Naive thymus-derived CD4-positive, alpha-beta T cell (primary cell): ENCODE measurements around the gene KAZN. TPM values are rescaled to one million over a fixed set of nuclear protein-coding genes. Genes with fewer than 3 reads are reported as not detected.
A peak's percentile ranks its signal among the peaks of the same experiment; 100 is the strongest.

Source experiments
- ATAC-seq: fragments of 150-1000 bp; cut with Tn5 transposase; 2 replicates; pipeline ENCODE4 v1.10.0; 2021; ENCODE audit warnings: mild to moderate bottlenecking, moderate library complexity
- CTCF ChIA-PET: fragments of 350-600 bp; sonication (Branson Sonifier 250); formaldehyde crosslinking; loops from one replicate; lab custom pipeline; 2021; ENCODE audit warnings: antibody characterized with exemption; lab: Charles Lee
- POLR2A ChIA-PET: fragments of 350-600 bp; sonication (Branson Sonifier 250); formaldehyde crosslinking; loops from one replicate; lab custom pipeline; 2021; ENCODE audit warnings: antibody characterized with exemption, inconsistent platforms; lab: Charles Lee
- DNase-seq, 9 donors: peaks; one replicate each; pipeline versions ENCODE4 v3.0.0 to v3.0.0-alpha.2; 2020 to 2022; ENCODE audit warnings: mixed read lengths in 1 of 9
- H3K27ac ChIP-seq: one replicate; pipeline ENCODE4 v1.7.0; 2013; ENCODE audit warnings: mild to moderate bottlenecking, low read depth, low read length, moderate library complexity
- H3K27me3 ChIP-seq, 2 donors: one replicate each; pipeline ENCODE4 v1.7.0; 2013; ENCODE audit warnings: low read length in 2 of 2, mild to moderate bottlenecking in 2 of 2, moderate library complexity in 2 of 2; ENCODE audit not compliant: control insufficient read depth in 2 of 2, insufficient read depth in 2 of 2
- H3K36me3 ChIP-seq, 3 experiments: 1 replicate in 2 of 3; 2 replicates in 1 of 3; pipeline ENCODE4 v1.7.0; 2013; ENCODE audit warnings: low read length in 3 of 3, mild to moderate bottlenecking in 3 of 3, moderate library complexity in 1 of 3; ENCODE audit not compliant: insufficient read depth in 3 of 3, control insufficient read depth in 2 of 3
- H3K4me1 ChIP-seq, 2 donors: one replicate each; pipeline ENCODE4 v1.7.0; 2013; ENCODE audit warnings: low read length in 2 of 2, mild to moderate bottlenecking in 2 of 2, moderate library complexity in 1 of 2; ENCODE audit not compliant: control insufficient read depth in 2 of 2, insufficient read depth in 2 of 2
- H3K4me3 ChIP-seq: 2 replicates; pipeline ENCODE4 v1.7.0; 2013; ENCODE audit warnings: mild to moderate bottlenecking, low read length
- H3K9me3 ChIP-seq, 3 experiments: 1 replicate in 2 of 3; 2 replicates in 1 of 3; pipeline ENCODE4 v1.7.0; 2013; ENCODE audit warnings: low read length in 3 of 3; ENCODE audit not compliant: control insufficient read depth in 2 of 3
- H3K27ac Mint-ChIP-seq, 9 donors: one replicate each; pipeline ENCODE4 v1.8.0; 2020 to 2022; ENCODE audit warnings: mixed read lengths in 9 of 9, mild to moderate bottlenecking in 8 of 9, moderate library complexity in 5 of 9, inconsistent platforms in 2 of 9
- H3K27me3 Mint-ChIP-seq, 5 donors: one replicate each; pipeline ENCODE4 v1.8.0; 2021 to 2022; ENCODE audit warnings: mixed read lengths in 5 of 5, mild to moderate bottlenecking in 1 of 5
- H3K36me3 Mint-ChIP-seq, 5 donors: one replicate each; pipeline ENCODE4 v1.8.0; 2020 to 2022; ENCODE audit warnings: mixed read lengths in 5 of 5, mild to moderate bottlenecking in 3 of 5, inconsistent platforms in 1 of 5
- H3K4me1 Mint-ChIP-seq, 7 donors: one replicate each; pipeline ENCODE4 v1.8.0; 2020 to 2022; ENCODE audit warnings: mixed read lengths in 7 of 7, mild to moderate bottlenecking in 3 of 7, inconsistent platforms in 1 of 7
- H3K4me3 Mint-ChIP-seq, 10 donors: one replicate each; pipeline ENCODE4 v1.8.0; 2020 to 2022; ENCODE audit warnings: mild to moderate bottlenecking in 10 of 10, mixed read lengths in 10 of 10, moderate library complexity in 6 of 10, inconsistent platforms in 2 of 10
- H3K9me3 Mint-ChIP-seq, 11 donors: one replicate each; pipeline ENCODE4 v1.8.0; 2020 to 2022; ENCODE audit warnings: mixed read lengths in 11 of 11, mild to moderate bottlenecking in 4 of 11, inconsistent platforms in 1 of 11, moderate library complexity in 1 of 11
- intact Hi-C, 2 donors: fragments of 100-400 bp; cut with micrococcal nuclease; formaldehyde crosslinking; loops; one replicate each; pipeline ENCODE4 v1.15.1; 2023
- polyA plus RNA-seq, 2 donors: library from polyadenylated mRNA; unstranded; fragments of 300-500 nt; fragmentation: Illumina TruSeq; gene quantifications; one replicate each; pipeline ENCODE4 v1.2.3, GENCODE V29; 2021
- total RNA-seq, 6 experiments: library from RNA in 5 of 6; stranded (reverse) in 5 of 6; gene quantifications; 1 replicate in 5 of 6; 2 replicates in 1 of 6; pipeline ENCODE4 v1.2.3 and lab custom pipeline; 2021 to 2026

The KAZN gene
- total and polyA plus RNA-seq, 7 experiments from 2014 or later: 0.08 to 0.87 (median 0.30) TPM

DNA sequence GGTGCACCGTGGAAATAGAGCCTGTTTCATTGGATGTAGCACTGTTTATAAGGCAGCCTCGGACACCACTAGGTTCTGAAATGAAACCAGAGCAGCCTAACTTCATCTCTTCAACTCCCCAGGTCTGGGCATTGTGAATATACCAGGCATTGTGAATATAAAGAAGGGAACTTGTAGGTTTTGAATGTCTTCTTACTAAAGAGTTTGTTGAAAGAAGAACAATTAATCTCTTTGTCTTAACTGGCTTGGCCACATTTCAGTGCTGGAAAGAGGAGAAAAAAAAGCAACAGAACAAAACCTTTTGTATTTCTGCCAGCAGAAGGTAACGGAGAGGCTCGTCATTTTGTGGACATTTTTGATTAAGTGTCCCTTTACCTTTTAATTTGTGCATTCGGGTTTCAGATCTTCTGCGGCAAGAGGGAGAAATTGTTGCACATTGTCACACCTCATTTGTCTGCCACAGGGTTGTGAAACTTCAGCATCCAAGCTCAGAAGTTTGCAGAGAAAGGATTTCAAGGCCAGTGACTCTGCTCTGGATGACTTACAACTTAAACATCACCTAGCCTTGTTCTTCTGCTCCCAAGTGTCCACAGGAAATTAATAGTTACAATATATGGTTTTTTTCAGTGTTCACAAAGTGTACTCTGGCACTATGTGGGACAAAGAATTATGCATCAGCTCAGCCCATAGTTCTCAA, 158.3 kb downstream of the KAZN start:
- intact Hi-C loops: no loop called here

DNA sequence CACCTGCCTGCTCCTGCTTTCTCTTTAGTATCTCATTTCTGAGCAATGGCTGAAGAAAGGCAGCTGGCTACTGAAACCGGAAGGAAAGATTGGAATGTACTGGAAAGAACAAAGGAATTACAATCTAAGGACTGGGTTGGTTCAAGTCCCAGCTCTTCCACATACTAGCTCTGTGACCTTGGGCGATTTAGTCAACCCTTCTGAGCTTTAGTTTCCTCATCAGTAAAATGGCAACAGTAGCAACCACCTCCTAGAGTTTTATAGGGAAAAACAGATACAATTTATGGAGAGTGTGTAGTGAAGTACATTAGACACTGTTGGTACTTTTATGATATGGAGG, 158.8 kb downstream of the KAZN start:
- POLR2A ChIA-PET: no interaction called here
- H3K27ac ChIP-seq: no peak overlapping the region
- ATAC-seq (no peak), DNase-seq (no peak)
- Mint-ChIP-seq H3K27me3 (peaks cover 2 to 24% (median 17%) of the 10 kb centered on the region in 5 donors), H3K27ac (no peak overlapping the region), H3K4me3 (no peak overlapping the region), H3K9me3 (peaks cover 0 to 3% (median 0%) of the 10 kb centered on the region in 11 donors), H3K4me1 (peaks cover 0 to 2% (median 0%) of the 10 kb centered on the region in 7 donors), H3K36me3 (no peaks in the 10 kb centered on the region)
- no peak overlapping the region for H3K4me3 ChIP-seq
- no peaks in the 10 kb centered on the region for H3K27me3 ChIP-seq
- no peaks in the 10 kb centered on the region for H3K4me1 ChIP-seq
- CTCF ChIA-PET: no interaction called here
- H3K36me3 ChIP-seq: no peaks in the 10 kb centered on the region
- no peaks in the 10 kb centered on the region for H3K9me3 ChIP-seq
- intact Hi-C loops: no loop called here

More for the DNA sequence above, 158.3 kb downstream of the KAZN start:
- CTCF ChIA-PET: no interaction called here
- DNase-seq: no peak
- POLR2A ChIA-PET: no interaction called here
- Histone ChIP-seq H3K36me3 (no peaks in the 10 kb centered on the region), H3K27me3 (no peaks in the 10 kb centered on the region), H3K27ac (no peak overlapping the region), H3K4me3 (no peak overlapping the region), H3K4me1 (no peaks in the 10 kb centered on the region), H3K9me3 (no peaks in the 10 kb centered on the region)
- Mint-ChIP-seq H3K4me3 (no peak overlapping the region), H3K27ac (no peak overlapping the region), H3K4me1 (peaks cover 0 to 2% (median 0%) of the 10 kb centered on the region in 7 donors), H3K36me3 (no peaks in the 10 kb centered on the region), H3K27me3 (peaks cover 2 to 19% (median 15%) of the 10 kb centered on the region in 5 donors), H3K9me3 (peaks cover 0 to 3% (median 0%) of the 10 kb centered on the region in 11 donors)
- ATAC-seq: no peak

DNA sequence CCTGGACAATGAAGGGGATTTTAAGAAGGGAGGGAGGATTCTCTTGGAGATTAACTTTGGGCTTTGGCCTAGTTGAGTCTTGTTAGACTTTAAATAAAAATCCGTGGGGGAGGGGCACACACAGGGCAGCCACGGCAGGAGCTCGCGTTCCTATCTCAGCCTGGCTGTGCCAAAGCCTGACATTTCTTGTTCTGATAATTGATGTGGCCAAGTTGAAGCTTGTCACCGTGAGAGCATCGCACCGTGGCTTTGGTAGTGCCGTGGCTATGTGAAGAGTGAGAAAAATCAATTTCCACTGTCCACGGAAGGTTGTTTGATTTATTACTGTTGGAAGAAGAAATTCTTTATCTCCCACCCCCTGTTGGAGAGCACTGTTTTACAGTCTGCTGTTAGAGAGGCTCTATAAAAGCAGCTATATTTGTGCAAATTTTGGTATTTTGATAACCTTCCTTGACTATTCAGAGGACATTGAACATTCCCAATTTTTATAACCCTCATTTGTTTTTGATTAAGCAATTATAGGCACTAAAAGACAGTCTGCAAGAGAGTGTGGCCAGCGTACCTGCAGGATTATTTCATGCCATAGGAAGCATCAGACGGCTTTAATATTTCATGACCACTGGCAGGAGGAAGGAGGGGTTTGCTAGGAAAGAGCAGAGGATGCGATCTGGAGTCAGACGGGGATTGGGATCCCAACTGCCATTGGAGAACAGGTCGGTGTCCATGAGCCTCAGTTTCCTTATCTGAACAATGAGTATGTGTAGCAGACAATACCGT, 160.7 kb downstream of the KAZN start:
- peaks cover 0 to 3% (median 0%) of the 10 kb centered on the region in 11 donors for H3K9me3 Mint-ChIP-seq
- no peak for ATAC-seq
- no peak overlapping the region for H3K4me3 ChIP-seq
- peaks cover 0 to 2% (median 0%) of the 10 kb centered on the region in 7 donors for H3K4me1 Mint-ChIP-seq
- H3K27me3 ChIP-seq: no peaks in the 10 kb centered on the region
- CTCF ChIA-PET: no interaction called here
- H3K4me3 Mint-ChIP-seq: no peak overlapping the region
- H3K36me3 Mint-ChIP-seq: no peaks in the 10 kb centered on the region
- H3K4me1 ChIP-seq: no peaks in the 10 kb centered on the region
- H3K27ac Mint-ChIP-seq: no peak overlapping the region
- POLR2A ChIA-PET: no interaction called here
- H3K27me3 Mint-ChIP-seq: peaks cover 2 to 29% (median 22%) of the 10 kb centered on the region in 5 donors
- intact Hi-C loops: no loop called here
- DNase-seq: no peak
- H3K36me3 ChIP-seq: no peaks in the 10 kb centered on the region
- no peak overlapping the region for H3K27ac ChIP-seq
- H3K9me3 ChIP-seq: no peaks in the 10 kb centered on the region

DNA sequence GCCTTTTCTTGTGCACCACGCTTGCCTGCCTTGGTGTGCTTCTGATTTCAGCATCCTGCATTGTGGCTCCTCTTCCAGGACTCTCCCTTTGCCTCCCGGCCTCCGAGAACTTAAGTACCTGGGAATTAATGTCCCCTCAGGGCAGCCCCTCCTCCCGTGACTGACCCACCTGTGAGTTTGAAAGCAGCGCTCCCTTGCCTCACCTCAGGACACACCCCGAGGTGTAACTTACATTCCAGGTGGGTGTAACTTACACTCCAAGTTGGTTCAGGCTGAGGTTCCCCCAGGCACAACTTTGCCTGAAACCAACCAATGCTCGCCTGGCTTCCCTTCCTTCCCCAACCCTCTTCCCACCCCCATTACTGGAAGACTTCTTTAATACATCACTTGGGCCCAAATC, 161.4 kb downstream of the KAZN start:
- Histone ChIP-seq H3K9me3 (no peaks in the 10 kb centered on the region), H3K4me3 (no peak overlapping the region), H3K27me3 (no peaks in the 10 kb centered on the region), H3K4me1 (no peaks in the 10 kb centered on the region), H3K36me3 (no peaks in the 10 kb centered on the region), H3K27ac (no peak overlapping the region)
- Mint-ChIP-seq H3K27ac (peak overlapping the region in 1 of 9 donors; percentile 28), H3K27me3 (peaks cover 2 to 32% (median 26%) of the 10 kb centered on the region in 5 donors), H3K36me3 (no peaks in the 10 kb centered on the region), H3K4me1 (peaks cover 0 to 2% (median 0%) of the 10 kb centered on the region in 7 donors), H3K9me3 (peaks cover 0 to 2% (median 0%) of the 10 kb centered on the region in 11 donors), H3K4me3 (no peak overlapping the region)
- intact Hi-C loops: no loop called here
- DNase-seq (no peak), ATAC-seq (no peak)
- ChIA-PET POLR2A (no interaction called here), CTCF (no interaction called here)

DNA sequence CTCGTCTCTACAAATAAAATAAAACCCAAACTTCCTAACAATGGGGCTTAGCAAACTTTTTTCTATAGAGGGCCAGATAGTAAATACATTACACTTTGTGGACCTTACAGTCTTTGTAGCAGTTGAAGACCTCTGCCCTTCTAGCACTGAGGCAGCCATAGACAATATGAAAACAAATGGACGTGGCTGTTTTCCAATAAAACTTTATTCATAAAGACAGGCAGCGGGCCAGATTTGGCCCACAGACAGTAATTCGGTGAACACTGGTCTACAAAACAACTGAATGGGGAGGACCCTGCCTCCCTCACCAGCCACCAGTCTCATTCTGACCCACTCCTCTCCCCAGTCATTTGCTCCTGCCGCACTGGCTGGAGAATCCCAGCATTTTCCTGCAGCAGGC, 162.3 kb downstream of the KAZN start:
- POLR2A ChIA-PET: no interaction called here
- no peak for DNase-seq
- Mint-ChIP-seq H3K4me3 (no peak overlapping the region), H3K9me3 (peaks cover 0 to 3% (median 0%) of the 10 kb centered on the region in 11 donors), H3K27me3 (peaks cover 2 to 42% (median 33%) of the 10 kb centered on the region in 5 donors), H3K36me3 (peaks cover 0 to 4% (median 0%) of the 10 kb centered on the region in 5 donors), H3K27ac (no peak overlapping the region), H3K4me1 (peaks cover 0 to 2% (median 0%) of the 10 kb centered on the region in 7 donors)
- H3K36me3 ChIP-seq: no peaks in the 10 kb centered on the region
- no peaks in the 10 kb centered on the region for H3K4me1 ChIP-seq
- ATAC-seq: no peak
- no peak overlapping the region for H3K4me3 ChIP-seq
- intact Hi-C loops: no loop called here
- no peaks in the 10 kb centered on the region for H3K27me3 ChIP-seq
- no peak overlapping the region for H3K27ac ChIP-seq
- no peaks in the 10 kb centered on the region for H3K9me3 ChIP-seq
- CTCF ChIA-PET: no interaction called here

DNA sequence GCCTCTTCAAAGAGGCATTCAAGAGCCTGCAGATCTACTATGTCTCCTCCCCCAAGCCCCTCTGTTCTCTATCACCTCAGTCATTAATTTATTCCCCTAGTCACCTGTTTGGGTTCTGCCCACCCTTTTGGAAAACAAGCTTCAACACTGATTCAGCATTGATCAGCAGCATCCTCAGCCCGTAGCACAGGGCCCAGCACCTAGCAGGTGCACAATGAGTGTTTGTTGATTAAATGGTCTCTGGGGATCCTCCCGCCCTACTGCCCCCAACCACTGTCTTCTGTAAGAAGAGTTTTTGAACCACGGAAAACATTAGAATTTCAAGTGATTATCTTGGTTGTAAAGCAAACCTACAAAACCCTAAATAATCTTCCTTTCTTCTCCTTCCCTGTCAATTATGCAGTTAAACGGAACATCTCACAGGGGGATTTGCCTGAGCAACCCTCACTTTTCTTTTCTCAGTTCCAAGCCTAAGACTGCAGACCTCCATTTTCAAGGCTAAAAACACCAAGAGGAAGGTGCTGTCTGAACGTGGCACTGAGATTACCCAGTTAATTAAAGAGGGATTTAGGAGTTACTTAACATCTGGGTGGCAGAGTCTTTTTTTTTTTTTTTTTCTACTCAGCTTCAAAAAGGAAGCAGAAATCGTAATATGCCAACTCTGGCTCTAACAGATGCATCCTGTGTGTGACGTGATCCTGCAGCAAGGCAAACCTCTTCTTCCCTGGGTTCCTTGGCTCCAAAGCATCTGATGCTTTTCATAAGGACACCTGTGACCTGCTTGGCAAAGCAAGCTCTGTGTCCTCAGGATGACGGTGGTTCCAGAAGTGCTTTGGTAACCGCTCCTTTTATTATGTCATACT, 163.0 kb downstream of the KAZN start:
- DNase-seq (no peak), ATAC-seq (no peak)
- H3K36me3 Mint-ChIP-seq: peaks cover 0 to 4% (median 0%) of the 10 kb centered on the region in 5 donors
- H3K4me3 ChIP-seq: no peak overlapping the region
- peaks cover 0 to 3% (median 0%) of the 10 kb centered on the region in 11 donors for H3K9me3 Mint-ChIP-seq
- H3K36me3 ChIP-seq: no peaks in the 10 kb centered on the region
- ChIA-PET POLR2A (no interaction called here), CTCF (no interaction called here)
- no peaks in the 10 kb centered on the region for H3K9me3 ChIP-seq
- no peaks in the 10 kb centered on the region for H3K4me1 Mint-ChIP-seq
- H3K4me3 Mint-ChIP-seq: no peak overlapping the region
- intact Hi-C loops: no loop called here
- H3K27me3 ChIP-seq: no peaks in the 10 kb centered on the region
- H3K4me1 ChIP-seq: no peaks in the 10 kb centered on the region
- H3K27me3 Mint-ChIP-seq: peaks cover 2 to 48% (median 29%) of the 10 kb centered on the region in 5 donors
- no peak overlapping the region for H3K27ac ChIP-seq
- H3K27ac Mint-ChIP-seq: no peak overlapping the region
